ENCODE measurements around the gene TMEM186. TPM values are rescaled to one million over a fixed set of nuclear protein-coding genes. Genes with fewer than 3 reads are reported as not detected.

TMEM186 gene
- polyA plus RNA-seq, 3 donors: 3.8 to 4.5 (median 4.4) TPM

DNA sequence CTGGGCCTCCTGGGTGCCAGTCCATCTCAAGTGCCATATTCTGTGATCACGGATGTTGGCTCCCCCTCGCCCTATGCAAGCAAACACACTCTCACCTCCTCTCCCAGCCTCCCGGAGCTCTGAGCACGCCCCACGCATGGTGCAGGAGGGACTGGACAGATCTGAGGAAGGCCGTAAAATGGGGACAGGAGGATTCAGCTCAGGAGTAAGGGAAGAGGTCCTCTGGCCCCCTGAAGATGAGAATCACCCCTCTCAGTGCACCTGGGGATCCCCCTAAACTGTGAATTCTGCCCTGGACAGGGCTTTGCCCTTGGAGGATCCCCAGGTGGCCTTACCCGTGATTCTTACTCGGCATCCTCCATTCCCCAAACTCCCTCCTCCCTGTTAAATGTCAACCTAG, 15.6 kb downstream of the TMEM186 start:
- H3K36me3 Mint-ChIP-seq: peaks cover 31 to 54% of the 10 kb centered on the region in 2 donors
- intact Hi-C loops (cut with micrococcal nuclease): no loop called here
- H3K36me3 ChIP-seq (replicated peaks in 1 of 2; ENCODE audit: control insufficient read depth in 1 of 2, insufficient read depth in 2 of 2, low read length in 2 of 2): peaks cover 20 to 39% of the 10 kb centered on the region in 2 donors

DNA sequence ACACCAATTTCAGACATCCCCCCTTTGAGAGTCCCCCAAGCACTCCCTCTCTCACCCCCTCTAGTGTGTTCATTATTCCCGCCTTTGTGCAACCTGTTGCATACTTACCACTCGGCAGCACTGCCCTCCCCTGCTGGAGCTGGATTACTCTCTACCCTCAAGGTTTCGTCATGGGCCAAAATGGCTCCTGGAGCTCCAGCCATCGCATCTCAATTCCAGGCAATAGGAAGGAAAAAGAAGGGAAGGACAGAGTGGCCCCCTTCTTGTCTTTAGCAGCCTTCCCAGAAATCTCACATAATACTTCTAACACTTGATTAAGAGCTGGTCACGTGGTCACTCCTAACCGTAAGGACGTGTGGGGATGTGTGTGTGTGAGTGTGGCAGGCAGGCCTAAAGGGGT, 20.2 kb downstream of the TMEM186 start:
- peaks cover 61 to 90% of the 10 kb centered on the region in 2 donors for H3K36me3 Mint-ChIP-seq
- Histone ChIP-seq H3K4me1 (ENCODE audit: control insufficient read depth in 1 of 2, insufficient read depth in 2 of 2, low read length in 2 of 2) (no peaks in the 10 kb centered on the region), H3K27ac (ENCODE audit: low read depth in 1 of 2, low read length in 2 of 2) (no peak overlapping the region), H3K79me2 (ENCODE audit: insufficient read depth, low read length) (no peaks in the 10 kb centered on the region), H3K9me3 (replicated peaks in 1 of 2; ENCODE audit: control insufficient read depth in 1 of 2, insufficient read depth in 1 of 2, low read length in 2 of 2) (no peaks in the 10 kb centered on the region), H4K20me1 (ENCODE audit: insufficient read depth, low read length) (no peaks in the 10 kb centered on the region), H3K4me3 (replicated peaks in 1 of 3; ENCODE audit: low read depth in 2 of 3, low read length in 3 of 3) (no peak overlapping the region), H3K9ac (ENCODE audit: insufficient read depth, low read length, poor library complexity, severe bottlenecking) (no peak overlapping the region), H3K27me3 (ENCODE audit: control insufficient read depth in 2 of 2, insufficient read depth in 2 of 2, low read length in 2 of 2) (no peaks in the 10 kb centered on the region), H3K4me2 (replicated peaks; ENCODE audit: extremely low read depth, low read length, poor library complexity, severe bottlenecking) (no peak overlapping the region), H3K36me3 (replicated peaks in 1 of 2; ENCODE audit: control insufficient read depth in 1 of 2, insufficient read depth in 2 of 2, low read length in 2 of 2) (peaks cover 47 to 82% of the 10 kb centered on the region in 2 donors), H2AFZ (ENCODE audit: insufficient read depth, low read depth, low read length, poor library complexity, severe bottlenecking) (no peak overlapping the region)
- DNase-seq: no peak
- no peak overlapping the region for H3K4me3 Mint-ChIP-seq
- H3K9me3 Mint-ChIP-seq: peaks cover 0 to 5% (median 2%) of the 10 kb centered on the region in 7 donors
- no peaks in the 10 kb centered on the region for H3K4me1 Mint-ChIP-seq
- no peak overlapping the region for H3K27ac Mint-ChIP-seq
- H3K27me3 Mint-ChIP-seq (ENCODE audit: low read depth in 3 of 3): peaks cover 0 to 8% (median 0%) of the 10 kb centered on the region in 3 donors
- WGBS (ENCODE audit: insufficient coverage): 100% methylated on average over 1 of the region's 7 CpGs
- TF ChIP-seq, protein P1, sequence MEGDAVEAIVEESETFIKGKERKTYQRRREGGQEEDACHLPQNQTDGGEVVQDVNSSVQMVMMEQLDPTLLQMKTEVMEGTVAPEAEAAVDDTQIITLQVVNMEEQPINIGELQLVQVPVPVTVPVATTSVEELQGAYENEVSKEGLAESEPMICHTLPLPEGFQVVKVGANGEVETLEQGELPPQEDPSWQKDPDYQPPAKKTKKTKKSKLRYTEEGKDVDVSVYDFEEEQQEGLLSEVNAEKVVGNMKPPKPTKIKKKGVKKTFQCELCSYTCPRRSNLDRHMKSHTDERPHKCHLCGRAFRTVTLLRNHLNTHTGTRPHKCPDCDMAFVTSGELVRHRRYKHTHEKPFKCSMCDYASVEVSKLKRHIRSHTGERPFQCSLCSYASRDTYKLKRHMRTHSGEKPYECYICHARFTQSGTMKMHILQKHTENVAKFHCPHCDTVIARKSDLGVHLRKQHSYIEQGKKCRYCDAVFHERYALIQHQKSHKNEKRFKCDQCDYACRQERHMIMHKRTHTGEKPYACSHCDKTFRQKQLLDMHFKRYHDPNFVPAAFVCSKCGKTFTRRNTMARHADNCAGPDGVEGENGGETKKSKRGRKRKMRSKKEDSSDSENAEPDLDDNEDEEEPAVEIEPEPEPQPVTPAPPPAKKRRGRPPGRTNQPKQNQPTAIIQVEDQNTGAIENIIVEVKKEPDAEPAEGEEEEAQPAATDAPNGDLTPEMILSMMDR (IDR thresholded peaks at IDR 0.05): no peak
- intact Hi-C loops (cut with micrococcal nuclease): no loop called here

More for the DNA sequence above, 15.6 kb downstream of the TMEM186 start:
- DNase-seq: no peak
- Histone ChIP-seq H4K20me1 (ENCODE audit: insufficient read depth, low read length) (no peaks in the 10 kb centered on the region), H3K9me3 (replicated peaks in 1 of 2; ENCODE audit: control insufficient read depth in 1 of 2, insufficient read depth in 1 of 2, low read length in 2 of 2) (no peaks in the 10 kb centered on the region), H3K4me2 (replicated peaks; ENCODE audit: extremely low read depth, low read length, poor library complexity, severe bottlenecking) (no peak overlapping the region), H3K4me1 (ENCODE audit: control insufficient read depth in 1 of 2, insufficient read depth in 2 of 2, low read length in 2 of 2) (no peaks in the 10 kb centered on the region), H3K79me2 (ENCODE audit: insufficient read depth, low read length) (no peaks in the 10 kb centered on the region), H3K9ac (ENCODE audit: insufficient read depth, low read length, poor library complexity, severe bottlenecking) (no peak overlapping the region), H3K27me3 (ENCODE audit: control insufficient read depth in 2 of 2, insufficient read depth in 2 of 2, low read length in 2 of 2) (no peaks in the 10 kb centered on the region), H2AFZ (ENCODE audit: insufficient read depth, low read depth, low read length, poor library complexity, severe bottlenecking) (no peak overlapping the region), H3K4me3 (replicated peaks in 1 of 3; ENCODE audit: low read depth in 2 of 3, low read length in 3 of 3) (no peak overlapping the region), H3K27ac (ENCODE audit: low read depth in 1 of 2, low read length in 2 of 2) (no peak overlapping the region)
- TF ChIP-seq, protein P1 (IDR thresholded peaks at IDR 0.05): no peak
- no peak overlapping the region for H3K27ac Mint-ChIP-seq
- peaks cover 0 to 10% (median 1%) of the 10 kb centered on the region in 3 donors for H3K27me3 Mint-ChIP-seq (ENCODE audit: low read depth in 3 of 3)
- WGBS (ENCODE audit: insufficient coverage): no CpG with 5 or more reads among the region's 8 CpGs
- peaks cover 0 to 2% (median 0%) of the 10 kb centered on the region in 7 donors for H3K9me3 Mint-ChIP-seq
- no peaks in the 10 kb centered on the region for H3K4me1 Mint-ChIP-seq
- H3K4me3 Mint-ChIP-seq: no peak overlapping the region
